HEK293 (cell line): ENCODE measurements around the gene NOSIP.

Source experiments
- BCL11B ChIP-seq: fragments of 450-650 bp; formaldehyde crosslinking; IDR thresholded peaks from 2 replicates; pipeline ENCODE4 v1.5.1; 2016; ENCODE audit warnings: low read depth, missing biosample characterization, missing genetic modification characterization
- BCL6B ChIP-seq: fragments of 450-650 bp; formaldehyde crosslinking; IDR thresholded peaks from 2 replicates; pipeline ENCODE4 v1.5.1; 2017; ENCODE audit warnings: missing biosample characterization, missing genetic modification characterization
- CTCF ChIP-seq: fragments of 450-650 bp; formaldehyde crosslinking; IDR thresholded peaks from 2 replicates; pipeline ENCODE4 v1.5.1; 2016; ENCODE audit warnings: missing biosample characterization, missing genetic modification characterization
- GLIS2 ChIP-seq: fragments of 450-650 bp; formaldehyde crosslinking; IDR thresholded peaks from 2 replicates; pipeline ENCODE4 v1.5.1; 2016; ENCODE audit warnings: missing biosample characterization, missing genetic modification characterization
- HOXA7 ChIP-seq: sonication (generic); formaldehyde crosslinking; IDR thresholded peaks from 2 replicates; pipeline ENCODE4 v1.8.1; 2022; ENCODE audit warnings: missing genetic modification reagents, borderline replicate concordance
- KLF8 ChIP-seq: fragments of 450-650 bp; formaldehyde crosslinking; IDR thresholded peaks from 2 replicates; pipeline ENCODE4 v1.5.1; 2016; ENCODE audit warnings: missing biosample characterization, missing genetic modification characterization
- SP3 ChIP-seq: fragments of 450-650 bp; formaldehyde crosslinking; IDR thresholded peaks from 2 replicates; pipeline ENCODE4 v1.5.1; 2016; ENCODE audit warnings: missing biosample characterization, missing genetic modification characterization
- ZBTB20 ChIP-seq: fragments of 450-650 bp; formaldehyde crosslinking; IDR thresholded peaks from 2 replicates; pipeline ENCODE4 v1.5.1; 2016; ENCODE audit warnings: missing biosample characterization, missing genetic modification characterization
- ZBTB48 ChIP-seq: fragments of 450-650 bp; formaldehyde crosslinking; IDR thresholded peaks from 2 replicates; pipeline ENCODE4 v1.5.1; 2016; ENCODE audit warnings: missing biosample characterization, missing genetic modification characterization
- ZNF138 ChIP-seq: fragments of 450-650 bp; formaldehyde crosslinking; IDR thresholded peaks from 2 replicates; pipeline ENCODE4 v1.5.1; 2016; ENCODE audit warnings: missing biosample characterization, missing genetic modification characterization, borderline replicate concordance
- ZNF169 ChIP-seq: fragments of 450-650 bp; formaldehyde crosslinking; IDR thresholded peaks from 2 replicates; pipeline ENCODE4 v1.5.1; 2016; ENCODE audit warnings: missing biosample characterization, missing genetic modification characterization
- ZNF174 ChIP-seq: fragments of 450-650 bp; formaldehyde crosslinking; IDR thresholded peaks from 2 replicates; pipeline ENCODE4 v1.5.0; 2017; ENCODE audit warnings: missing biosample characterization, mild to moderate bottlenecking, missing genetic modification characterization
- ZNF175 ChIP-seq: fragments of 450-650 bp; formaldehyde crosslinking; IDR thresholded peaks from 2 replicates; pipeline ENCODE4 v1.5.1; 2016; ENCODE audit warnings: missing biosample characterization, missing genetic modification characterization
- ZNF211 ChIP-seq: fragments of 450-650 bp; formaldehyde crosslinking; IDR thresholded peaks from 2 replicates; pipeline ENCODE4 v1.5.1; 2016; ENCODE audit warnings: low read depth, missing biosample characterization, missing genetic modification characterization
- ZNF561 ChIP-seq: fragments of 450-650 bp; IDR thresholded peaks from 2 replicates; pipeline ENCODE4 v1.5.1; 2018; ENCODE audit warnings: missing biosample characterization, missing genetic modification characterization, borderline replicate concordance
- ZNF571 ChIP-seq: fragments of 450-650 bp; formaldehyde crosslinking; IDR thresholded peaks from 2 replicates; pipeline ENCODE4 v1.5.0; 2017; ENCODE audit warnings: missing biosample characterization, missing genetic modification characterization
- ZNF629 ChIP-seq: fragments of 450-650 bp; formaldehyde crosslinking; IDR thresholded peaks from 2 replicates; pipeline ENCODE4 v1.5.1; 2017; ENCODE audit warnings: missing biosample characterization, missing genetic modification characterization
- ZNF645 ChIP-seq: fragments of 450-650 bp; formaldehyde crosslinking; IDR thresholded peaks from 2 replicates; pipeline ENCODE4; 2016; ENCODE audit warnings: missing biosample characterization, missing genetic modification characterization
- ZNF654 ChIP-seq: fragments of 450-650 bp; formaldehyde crosslinking; IDR thresholded peaks from 2 replicates; pipeline ENCODE4 v1.5.1; 2016; ENCODE audit warnings: low read depth, missing biosample characterization, missing genetic modification characterization
- ZNF677 ChIP-seq: fragments of 450-650 bp; IDR thresholded peaks from 2 replicates; pipeline ENCODE4 v1.5.0; 2018; ENCODE audit warnings: missing biosample characterization, mild to moderate bottlenecking, missing genetic modification characterization, moderate library complexity
- ZNF704 ChIP-seq: fragments of 450-650 bp; formaldehyde crosslinking; IDR thresholded peaks from 2 replicates; pipeline ENCODE4 v1.5.1; 2016; ENCODE audit warnings: missing biosample characterization, missing genetic modification characterization
- ZNF768 ChIP-seq: fragments of 450-650 bp; formaldehyde crosslinking; IDR thresholded peaks from 2 replicates; pipeline ENCODE4 v1.5.1; 2018; ENCODE audit warnings: missing biosample characterization, mild to moderate bottlenecking, missing genetic modification characterization
- ZSCAN30 ChIP-seq: fragments of 450-650 bp; IDR thresholded peaks from 2 replicates; pipeline ENCODE4 v1.5.1; 2018; ENCODE audit warnings: missing biosample characterization, mild to moderate bottlenecking, missing genetic modification characterization, moderate library complexity
- ZXDB ChIP-seq: fragments of 450-650 bp; formaldehyde crosslinking; IDR thresholded peaks from 2 replicates; pipeline ENCODE4 v1.5.1; 2016; ENCODE audit warnings: missing biosample characterization, missing genetic modification characterization
- TF ChIP-seq, protein P1 (sequence below): fragments of 450-650 bp; formaldehyde crosslinking; IDR thresholded peaks from 2 replicates; pipeline ENCODE4 v1.5.1; 2016; ENCODE audit warnings: missing biosample characterization, missing genetic modification characterization
- TF ChIP-seq, protein P2 (sequence below): fragments of 450-650 bp; formaldehyde crosslinking; IDR thresholded peaks from 2 replicates; pipeline ENCODE4 v1.5.1; 2016; ENCODE audit warnings: missing biosample characterization, missing genetic modification characterization
- TF ChIP-seq, protein P3 (sequence below): fragments of 450-650 bp; formaldehyde crosslinking; IDR thresholded peaks from 2 replicates; pipeline ENCODE4 v1.5.1; 2016; ENCODE audit warnings: missing biosample characterization, missing genetic modification characterization
- TF ChIP-seq, protein P4 (sequence below): fragments of 450-650 bp; formaldehyde crosslinking; IDR thresholded peaks from 2 replicates; pipeline ENCODE4 v1.5.1; 2016; ENCODE audit warnings: missing biosample characterization, missing genetic modification characterization

NOSIP gene

DNA sequence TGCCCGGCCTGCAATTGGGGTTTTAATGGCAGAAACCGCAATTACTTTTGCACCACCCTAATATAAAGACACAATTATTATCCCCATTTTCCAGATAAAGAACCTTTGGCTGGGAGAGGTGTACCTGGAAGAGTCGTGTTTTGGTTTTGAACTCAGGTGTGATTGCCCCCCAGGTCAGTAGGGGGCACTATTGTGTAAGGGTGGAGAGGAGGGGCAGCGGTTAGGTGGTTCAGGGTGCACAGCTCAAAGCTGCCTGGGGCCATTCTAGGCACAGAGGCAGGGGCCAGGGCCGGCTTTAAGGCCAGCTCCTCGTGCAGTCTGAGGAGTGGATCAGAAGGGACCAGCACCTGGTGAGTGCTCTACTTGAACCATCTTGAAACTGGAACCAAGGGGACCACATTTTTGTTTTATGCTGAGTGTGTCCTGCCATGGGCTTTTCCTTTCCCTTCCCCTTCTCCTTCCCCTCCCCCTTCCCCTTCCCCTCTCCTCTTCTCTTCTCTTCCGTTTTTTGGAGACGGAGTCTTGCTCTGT is 73.7 kb downstream of the NOSIP start (continued):
- TF ChIP-seq BCL6B (tag by site-specific recombination) = no peak
- TF ChIP-seq, protein P1, sequence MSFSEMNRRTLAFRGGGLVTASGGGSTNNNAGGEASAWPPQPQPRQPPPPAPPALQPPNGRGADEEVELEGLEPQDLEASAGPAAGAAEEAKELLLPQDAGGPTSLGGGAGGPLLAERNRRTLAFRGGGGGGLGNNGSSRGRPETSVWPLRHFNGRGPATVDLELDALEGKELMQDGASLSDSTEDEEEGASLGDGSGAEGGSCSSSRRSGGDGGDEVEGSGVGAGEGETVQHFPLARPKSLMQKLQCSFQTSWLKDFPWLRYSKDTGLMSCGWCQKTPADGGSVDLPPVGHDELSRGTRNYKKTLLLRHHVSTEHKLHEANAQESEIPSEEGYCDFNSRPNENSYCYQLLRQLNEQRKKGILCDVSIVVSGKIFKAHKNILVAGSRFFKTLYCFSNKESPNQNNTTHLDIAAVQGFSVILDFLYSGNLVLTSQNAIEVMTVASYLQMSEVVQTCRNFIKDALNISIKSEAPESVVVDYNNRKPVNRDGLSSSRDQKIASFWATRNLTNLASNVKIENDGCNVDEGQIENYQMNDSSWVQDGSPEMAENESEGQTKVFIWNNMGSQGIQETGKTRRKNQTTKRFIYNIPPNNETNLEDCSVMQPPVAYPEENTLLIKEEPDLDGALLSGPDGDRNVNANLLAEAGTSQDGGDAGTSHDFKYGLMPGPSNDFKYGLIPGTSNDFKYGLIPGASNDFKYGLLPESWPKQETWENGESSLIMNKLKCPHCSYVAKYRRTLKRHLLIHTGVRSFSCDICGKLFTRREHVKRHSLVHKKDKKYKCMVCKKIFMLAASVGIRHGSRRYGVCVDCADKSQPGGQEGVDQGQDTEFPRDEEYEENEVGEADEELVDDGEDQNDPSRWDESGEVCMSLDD (tag by site-specific recombination) = 0 out of 2 replicates have a peak, but pooled peaks have one; percentile 23
- peak; percentile 33; the same call in 1 of the 2 replicates for TF ChIP-seq ZBTB48 (tag by site-specific recombination)
- no peak for TF ChIP-seq ZBTB20 (tag by site-specific recombination)
- TF ChIP-seq ZNF138 (tag by site-specific recombination) = no peak
- TF ChIP-seq KLF8 (tag by site-specific recombination) = peak; percentile 40; the same call in 1 of the 2 replicates
- TF ChIP-seq ZNF654 (tag by site-specific recombination) = peak; percentile 92
- TF ChIP-seq GLIS2 = no peak
- TF ChIP-seq, protein P2, sequence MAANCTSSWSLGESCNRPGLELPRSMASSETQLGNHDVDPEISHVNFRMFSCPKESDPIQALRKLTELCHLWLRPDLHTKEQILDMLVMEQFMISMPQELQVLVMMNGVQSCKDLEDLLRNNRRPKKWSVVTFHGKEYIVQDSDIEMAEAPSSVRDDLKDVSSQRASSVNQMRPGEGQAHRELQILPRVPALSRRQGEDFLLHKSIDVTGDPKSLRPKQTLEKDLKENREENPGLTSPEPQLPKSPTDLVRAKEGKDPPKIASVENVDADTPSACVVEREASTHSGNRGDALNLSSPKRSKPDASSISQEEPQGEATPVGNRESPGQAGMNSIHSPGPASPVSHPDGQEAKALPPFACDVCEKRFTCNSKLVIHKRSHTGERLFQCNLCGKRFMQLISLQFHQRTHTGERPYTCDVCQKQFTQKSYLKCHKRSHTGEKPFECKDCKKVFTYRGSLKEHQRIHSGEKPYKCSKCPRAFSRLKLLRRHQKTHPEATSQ = no peak
- TF ChIP-seq ZNF169 (tag by site-specific recombination) = no peak
- TF ChIP-seq ZNF175 (tag by site-specific recombination) = no peak
- no peak for TF ChIP-seq ZNF571 (tag by site-specific recombination)
- no peak for TF ChIP-seq ZNF211 (tag by site-specific recombination)
- peak; percentile 92 for TF ChIP-seq CTCF (tag by site-specific recombination)
- no peak for TF ChIP-seq ZNF645 (tag by site-specific recombination)
- no peak for TF ChIP-seq ZNF174 (tag by site-specific recombination)
- 0 out of 2 replicates have a peak, but pooled peaks have one; percentile 3 for TF ChIP-seq BCL11B (tag by site-specific recombination)
- TF ChIP-seq ZNF677 (tag by site-specific recombination) = no peak
- peak; percentile 29; the same call in 1 of the 2 replicates for TF ChIP-seq SP3 (tag by site-specific recombination)
- peak; percentile 87 for TF ChIP-seq ZXDB
- TF ChIP-seq ZNF704 (tag by site-specific recombination) = no peak
- 0 out of 2 replicates have a peak, but pooled peaks have one; percentile 16 for TF ChIP-seq ZNF629 (tag by site-specific recombination)
- TF ChIP-seq, protein P3, sequence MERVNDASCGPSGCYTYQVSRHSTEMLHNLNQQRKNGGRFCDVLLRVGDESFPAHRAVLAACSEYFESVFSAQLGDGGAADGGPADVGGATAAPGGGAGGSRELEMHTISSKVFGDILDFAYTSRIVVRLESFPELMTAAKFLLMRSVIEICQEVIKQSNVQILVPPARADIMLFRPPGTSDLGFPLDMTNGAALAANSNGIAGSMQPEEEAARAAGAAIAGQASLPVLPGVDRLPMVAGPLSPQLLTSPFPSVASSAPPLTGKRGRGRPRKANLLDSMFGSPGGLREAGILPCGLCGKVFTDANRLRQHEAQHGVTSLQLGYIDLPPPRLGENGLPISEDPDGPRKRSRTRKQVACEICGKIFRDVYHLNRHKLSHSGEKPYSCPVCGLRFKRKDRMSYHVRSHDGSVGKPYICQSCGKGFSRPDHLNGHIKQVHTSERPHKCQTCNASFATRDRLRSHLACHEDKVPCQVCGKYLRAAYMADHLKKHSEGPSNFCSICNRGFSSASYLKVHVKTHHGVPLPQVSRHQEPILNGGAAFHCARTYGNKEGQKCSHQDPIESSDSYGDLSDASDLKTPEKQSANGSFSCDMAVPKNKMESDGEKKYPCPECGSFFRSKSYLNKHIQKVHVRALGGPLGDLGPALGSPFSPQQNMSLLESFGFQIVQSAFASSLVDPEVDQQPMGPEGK (tag by site-specific recombination) = peak; percentile 36; the same call in 1 of the 2 replicates
- TF ChIP-seq HOXA7 (CRISPR knock-in tag) = no peak
- peak; percentile 82 for TF ChIP-seq ZSCAN30 (tag by site-specific recombination)
- peak; percentile 53 for TF ChIP-seq ZNF561 (tag by site-specific recombination)
- TF ChIP-seq ZNF768 (tag by site-specific recombination) = no peak
- TF ChIP-seq, protein P4, sequence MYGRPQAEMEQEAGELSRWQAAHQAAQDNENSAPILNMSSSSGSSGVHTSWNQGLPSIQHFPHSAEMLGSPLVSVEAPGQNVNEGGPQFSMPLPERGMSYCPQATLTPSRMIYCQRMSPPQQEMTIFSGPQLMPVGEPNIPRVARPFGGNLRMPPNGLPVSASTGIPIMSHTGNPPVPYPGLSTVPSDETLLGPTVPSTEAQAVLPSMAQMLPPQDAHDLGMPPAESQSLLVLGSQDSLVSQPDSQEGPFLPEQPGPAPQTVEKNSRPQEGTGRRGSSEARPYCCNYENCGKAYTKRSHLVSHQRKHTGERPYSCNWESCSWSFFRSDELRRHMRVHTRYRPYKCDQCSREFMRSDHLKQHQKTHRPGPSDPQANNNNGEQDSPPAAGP (tag by site-specific recombination) = no peak
